SU-DHL-6 (cell line): ENCODE results near the gene NDUFA9.

Source experiments
- H2AFZ ChIP-seq: fragments of 200-600 bp; sonication (generic); 2 replicates; pipeline ENCODE4 v1.6.1; 2014; ENCODE audit warnings: low read depth, mild to moderate bottlenecking, moderate library complexity, mixed read lengths, antibody characterized with exemption, low read length; ENCODE audit not compliant: severe bottlenecking
- H3F3A ChIP-seq: fragments of 200-600 bp; shearing (Covaris generic); 2 replicates; pipeline ENCODE4 v1.6.0; 2016; ENCODE audit warnings: antibody characterized with exemption, mild to moderate bottlenecking; ENCODE audit not compliant: insufficient read depth
- H3K27ac ChIP-seq: fragments of 200-600 bp; sonication (generic); 2 replicates; pipeline ENCODE4 v1.5.1; 2016; ENCODE audit warnings: low read depth, mild to moderate bottlenecking, low read length, moderate library complexity, mixed read lengths
- H3K27me3 ChIP-seq: fragments of 200-600 bp; sonication (generic), shearing (Covaris generic); 2 replicates; pipeline ENCODE4 v1.6.0; 2014; ENCODE audit warnings: mild to moderate bottlenecking, low read length
- H3K36me3 ChIP-seq: fragments of 200-600 bp; sonication (generic); 2 replicates; pipeline ENCODE4 v1.6.1; 2014; ENCODE audit warnings: mild to moderate bottlenecking, low read length, mixed read lengths
- H3K4me2 ChIP-seq: fragments of 300-600, 200-600 bp; shearing (Covaris generic), sonication (generic); 2 replicates; pipeline ENCODE4 v1.6.0; 2014; ENCODE audit warnings: low read length, low read depth, mild to moderate bottlenecking; ENCODE audit not compliant: poor library complexity, severe bottlenecking
- H3K4me3 ChIP-seq: fragments of 200-600 bp; sonication (generic); 2 replicates; pipeline ENCODE4 v1.5.1; 2014; ENCODE audit warnings: antibody characterized with exemption, low read length, mild to moderate bottlenecking, mixed read lengths; ENCODE audit not compliant: insufficient read depth, poor library complexity, severe bottlenecking
- H3K79me2 ChIP-seq: fragments of 200-600 bp; sonication (generic); 2 replicates; pipeline ENCODE4 v1.6.1; 2014; ENCODE audit warnings: mild to moderate bottlenecking, low read length, moderate library complexity; ENCODE audit not compliant: insufficient read depth
- H3K9ac ChIP-seq: fragments of 200-600 bp; sonication (generic); 2 replicates; pipeline ENCODE4 v1.7.0; 2014; ENCODE audit warnings: mild to moderate bottlenecking, low read length
- H3K9me2 ChIP-seq: fragments of 200-600 bp; sonication (generic); replicated peaks from 2 replicates; pipeline ENCODE4 v1.6.1; 2014; ENCODE audit warnings: low read length; ENCODE audit not compliant: insufficient read depth
- H3K9me3 ChIP-seq: fragments of 200-600 bp; sonication (generic); 2 replicates; pipeline ENCODE4 v1.6.1; 2014; ENCODE audit warnings: low read length, mixed read lengths; ENCODE audit not compliant: insufficient read depth
- H4K20me1 ChIP-seq: fragments of 200-600 bp; sonication (generic); 2 replicates; pipeline ENCODE4 v1.6.1; 2014; ENCODE audit warnings: low read depth, mild to moderate bottlenecking, antibody characterized with exemption, low read length, moderate library complexity, mixed read lengths
- EZH2phosphoT487 ChIP-seq: fragments of 200-600 bp; sonication (generic), shearing (Covaris generic); conservative IDR thresholded peaks from 2 replicates; pipeline ENCODE4 v1.6.1; 2018; ENCODE audit warnings: mild to moderate bottlenecking, antibody characterized with exemption, low read length, moderate library complexity, mixed read lengths
- TF ChIP-seq, protein P1 (sequence below): fragments of 200-600 bp; sonication (generic); IDR thresholded peaks from one replicate; pipeline ENCODE4 v1.5.1; 2017; ENCODE audit warnings: antibody characterized with exemption, mild to moderate bottlenecking, low read length, moderate library complexity; ENCODE audit not compliant: insufficient read depth, poor library complexity, severe bottlenecking

NDUFA9 gene

DNA sequence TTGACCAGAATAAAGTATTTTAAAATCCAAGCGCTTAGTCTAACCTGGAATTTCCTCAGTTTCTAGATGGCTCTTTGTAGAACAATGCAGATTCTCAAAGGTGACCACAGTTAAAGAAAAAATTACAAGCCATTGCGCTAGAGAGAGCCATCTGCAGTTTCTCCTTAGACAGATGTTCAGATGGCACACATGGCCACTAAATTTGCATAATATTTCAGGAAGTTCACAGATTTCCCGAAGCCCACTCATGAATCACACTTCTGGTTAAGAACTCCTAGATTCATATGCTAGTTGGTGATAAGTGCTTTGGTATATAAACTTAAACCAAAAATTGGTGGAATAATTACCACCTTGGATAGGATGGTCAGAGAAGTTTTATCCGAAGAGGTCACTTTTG is 812 bp upstream of the NDUFA9 start:
- H3K9me2 ChIP-seq, result no peaks in the 10 kb centered on the region
- no peaks in the 10 kb centered on the region for H3K36me3 ChIP-seq
- no peak overlapping the region for H3K27ac ChIP-seq
- H3K79me2 ChIP-seq, result peaks cover 41% of the 10 kb centered on the region
- peak overlapping the region; percentile 74 for H3K4me3 ChIP-seq
- peak overlapping the region; percentile 74 for H3K9ac ChIP-seq
- no peaks in the 10 kb centered on the region for H3F3A ChIP-seq
- H3K27me3 ChIP-seq, result no peaks in the 10 kb centered on the region
- no peaks in the 10 kb centered on the region for H3K9me3 ChIP-seq
- no peaks in the 10 kb centered on the region for H4K20me1 ChIP-seq
- peak overlapping the region; percentile 89 for H3K4me2 ChIP-seq
- H2AFZ ChIP-seq, result peak overlapping the region; percentile 95
- TF ChIP-seq, protein P1, sequence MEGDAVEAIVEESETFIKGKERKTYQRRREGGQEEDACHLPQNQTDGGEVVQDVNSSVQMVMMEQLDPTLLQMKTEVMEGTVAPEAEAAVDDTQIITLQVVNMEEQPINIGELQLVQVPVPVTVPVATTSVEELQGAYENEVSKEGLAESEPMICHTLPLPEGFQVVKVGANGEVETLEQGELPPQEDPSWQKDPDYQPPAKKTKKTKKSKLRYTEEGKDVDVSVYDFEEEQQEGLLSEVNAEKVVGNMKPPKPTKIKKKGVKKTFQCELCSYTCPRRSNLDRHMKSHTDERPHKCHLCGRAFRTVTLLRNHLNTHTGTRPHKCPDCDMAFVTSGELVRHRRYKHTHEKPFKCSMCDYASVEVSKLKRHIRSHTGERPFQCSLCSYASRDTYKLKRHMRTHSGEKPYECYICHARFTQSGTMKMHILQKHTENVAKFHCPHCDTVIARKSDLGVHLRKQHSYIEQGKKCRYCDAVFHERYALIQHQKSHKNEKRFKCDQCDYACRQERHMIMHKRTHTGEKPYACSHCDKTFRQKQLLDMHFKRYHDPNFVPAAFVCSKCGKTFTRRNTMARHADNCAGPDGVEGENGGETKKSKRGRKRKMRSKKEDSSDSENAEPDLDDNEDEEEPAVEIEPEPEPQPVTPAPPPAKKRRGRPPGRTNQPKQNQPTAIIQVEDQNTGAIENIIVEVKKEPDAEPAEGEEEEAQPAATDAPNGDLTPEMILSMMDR, result no peak
- no peak for TF ChIP-seq EZH2phosphoT487

GRCh38 chr12:4649358-4649661 is 396 bp downstream of the NDUFA9 start:
- H2AFZ ChIP-seq, result peak overlapping the region; percentile 95
- peak overlapping the region; percentile 74 for H3K9ac ChIP-seq
- H3K9me3 ChIP-seq, result no peaks in the 10 kb centered on the region
- H3K79me2 ChIP-seq, result peaks cover 50% of the 10 kb centered on the region
- H3F3A ChIP-seq, result no peaks in the 10 kb centered on the region
- peak overlapping the region; percentile 74 for H3K4me3 ChIP-seq
- no peaks in the 10 kb centered on the region for H3K27me3 ChIP-seq
- peaks cover 4% of the 10 kb centered on the region; the same call in 1 of the 2 replicates for H4K20me1 ChIP-seq
- H3K27ac ChIP-seq, result peak overlapping the region; percentile 38; the same call in 1 of the 2 replicates
- no peaks in the 10 kb centered on the region for H3K9me2 ChIP-seq
- TF ChIP-seq EZH2phosphoT487, result no peak
- TF ChIP-seq, protein P1, result no peak
- no peaks in the 10 kb centered on the region for H3K36me3 ChIP-seq
- H3K4me2 ChIP-seq, result peak overlapping the region; percentile 89

- Histone ChIP-seq H3K36me3 (peaks cover 6% of the 10 kb centered on the region; the same call in 1 of the 2 replicates), H4K20me1 (peaks cover 4% of the 10 kb centered on the region; the same call in 1 of the 2 replicates)
- TF ChIP-seq EZH2phosphoT487, result no peak
- TF ChIP-seq, protein P1, result no peak
These were observed 4.3 kb downstream of the NDUFA9 start for GRCh38 chr12:4653257-4653656.

GRCh38 chr12:4653691-4654090 is 4.8 kb downstream of the NDUFA9 start:
- Histone ChIP-seq H2AFZ (no peak overlapping the region), H3K4me2 (no peak overlapping the region), H3F3A (no peaks in the 10 kb centered on the region), H3K4me3 (no peak overlapping the region), H3K36me3 (peaks cover 6% of the 10 kb centered on the region; the same call in 1 of the 2 replicates), H3K27me3 (no peaks in the 10 kb centered on the region), H4K20me1 (peaks cover 4% of the 10 kb centered on the region; the same call in 1 of the 2 replicates), H3K9ac (no peak overlapping the region), H3K9me3 (no peaks in the 10 kb centered on the region), H3K9me2 (no peaks in the 10 kb centered on the region), H3K79me2 (peaks cover 50% of the 10 kb centered on the region), H3K27ac (no peak overlapping the region)
- TF ChIP-seq, protein P1, result no peak
- TF ChIP-seq EZH2phosphoT487, result no peak

More at GRCh38 chr12:4653257-4653656, 4.3 kb downstream of the NDUFA9 start:
- H3K27ac ChIP-seq, result no peak overlapping the region
- H3K9me2 ChIP-seq, result no peaks in the 10 kb centered on the region
- H3K27me3 ChIP-seq, result no peaks in the 10 kb centered on the region
- H2AFZ ChIP-seq, result no peak overlapping the region
- H3K4me2 ChIP-seq, result no peak overlapping the region
- H3F3A ChIP-seq, result no peaks in the 10 kb centered on the region
- no peak overlapping the region for H3K4me3 ChIP-seq
- no peaks in the 10 kb centered on the region for H3K9me3 ChIP-seq
- H3K79me2 ChIP-seq, result peaks cover 50% of the 10 kb centered on the region
- no peak overlapping the region for H3K9ac ChIP-seq
